Activated CD4-positive, alpha-beta T cell treated with anti-CD3 and anti-CD28 coated beads, Interleukin-2, amount 10 ng/mL, durations not matched to agents 24 days and 14 days (primary cell): ENCODE measurements around the gene HOXC6. TPM values are rescaled to one million over a fixed set of nuclear protein-coding genes. Genes with fewer than 3 reads are reported as not detected.

Experiments used
- DNase-seq: peaks from one replicate; pipeline ENCODE4 v3.0.0; 2022
- H3K27ac Mint-ChIP-seq: one replicate; pipeline ENCODE4 v1.8.0; 2022; ENCODE audit warnings: mild to moderate bottlenecking, mixed read lengths
- H3K27me3 Mint-ChIP-seq: one replicate; pipeline ENCODE4 v1.8.0; 2022; ENCODE audit warnings: mixed read lengths
- H3K36me3 Mint-ChIP-seq: one replicate; pipeline ENCODE4 v1.8.0; 2022; ENCODE audit warnings: low read depth, mild to moderate bottlenecking, mixed read lengths
- H3K4me1 Mint-ChIP-seq: one replicate; pipeline ENCODE4 v1.8.0; 2021; ENCODE audit warnings: mixed read lengths
- H3K4me3 Mint-ChIP-seq: one replicate; pipeline ENCODE4 v1.8.0; 2022; ENCODE audit warnings: mild to moderate bottlenecking, moderate library complexity, mixed read lengths
- H3K9me3 Mint-ChIP-seq: one replicate; pipeline ENCODE4 v1.8.0; 2021; ENCODE audit warnings: mixed read lengths
- intact Hi-C: fragments of 100-400 bp; cut with micrococcal nuclease; formaldehyde crosslinking; loops from one replicate; pipeline ENCODE4 v1.15.1; 2023
- total RNA-seq: library from RNA; stranded (reverse); gene quantifications from 2 replicates; pipeline ENCODE4 v1.2.3, GENCODE V29; 2022

The HOXC6 gene
- total RNA-seq, 1 donor from 2014 or later: not detected

DNA sequence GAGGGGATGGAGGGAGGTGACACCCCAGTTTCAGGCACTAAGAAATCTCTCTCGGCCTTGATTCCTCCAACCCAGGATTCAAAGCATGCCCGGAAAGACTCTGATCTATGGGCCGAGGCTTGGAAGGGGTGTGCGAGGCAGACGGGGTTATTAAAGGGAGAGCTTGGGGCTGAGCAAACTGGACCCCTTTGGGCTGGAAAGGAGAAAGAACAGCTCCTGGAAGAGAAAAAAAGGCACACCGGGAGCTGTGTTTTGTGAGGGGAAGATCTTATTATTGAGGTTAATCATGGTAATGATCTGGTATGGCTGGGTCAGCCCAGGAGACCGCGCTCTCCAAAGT is 19.7 kb downstream of the HOXC6 start:
- intact Hi-C loops: loop anchor here (2.0 kb wide), 2 partner anchors 15 to 73 kb away; partner anchors contain the start of genes HOTAIR and HOXC5
- Mint-ChIP-seq H3K27ac (no peak overlapping the region), H3K4me1 (peaks cover 18% of the 10 kb centered on the region), H3K36me3 (peaks cover 2% of the 10 kb centered on the region), H3K9me3 (no peaks in the 10 kb centered on the region), H3K4me3 (no peak overlapping the region), H3K27me3 (peaks cover 97% of the 10 kb centered on the region)
- DNase-seq: no peak

DNA sequence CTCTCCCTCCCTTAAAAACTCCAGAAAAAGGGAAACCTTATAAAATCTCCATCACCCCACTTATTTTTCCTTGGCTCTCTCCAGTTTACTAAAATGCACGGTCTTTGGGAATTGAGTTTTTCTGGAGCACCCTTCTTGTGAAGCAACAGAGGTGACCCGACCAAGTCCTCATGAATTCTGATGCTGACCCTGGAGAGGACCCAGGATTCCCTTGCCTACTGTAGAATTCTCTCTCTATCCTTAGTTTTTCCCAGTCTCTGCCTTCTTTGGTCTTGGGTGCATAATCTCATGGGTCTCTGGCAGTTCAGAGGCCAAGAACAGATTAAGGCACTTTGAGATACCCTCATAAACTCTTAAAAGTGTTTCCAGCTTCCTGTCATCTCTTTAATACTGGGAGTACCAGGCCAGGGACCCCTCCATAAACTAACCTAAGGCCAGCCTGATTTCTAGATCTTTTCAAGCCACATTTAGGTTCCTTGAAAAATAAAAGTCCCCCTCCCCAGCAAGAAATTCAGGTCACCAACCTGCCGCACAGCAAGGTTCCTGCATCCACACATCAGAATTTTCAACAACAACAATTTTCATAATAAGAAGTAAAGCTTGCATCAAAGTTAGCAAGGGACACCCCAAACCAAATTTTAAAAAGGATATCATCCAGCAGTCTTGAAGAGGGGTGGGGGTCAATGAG is 20.3 kb downstream of the HOXC6 start:
- H3K4me3 Mint-ChIP-seq: no peak overlapping the region
- H3K9me3 Mint-ChIP-seq: no peaks in the 10 kb centered on the region
- no peak overlapping the region for H3K27ac Mint-ChIP-seq
- peaks cover 21% of the 10 kb centered on the region for H3K4me1 Mint-ChIP-seq
- no peak for DNase-seq
- peaks cover 95% of the 10 kb centered on the region for H3K27me3 Mint-ChIP-seq
- intact Hi-C loops: no loop called here
- peaks cover 2% of the 10 kb centered on the region for H3K36me3 Mint-ChIP-seq

DNA sequence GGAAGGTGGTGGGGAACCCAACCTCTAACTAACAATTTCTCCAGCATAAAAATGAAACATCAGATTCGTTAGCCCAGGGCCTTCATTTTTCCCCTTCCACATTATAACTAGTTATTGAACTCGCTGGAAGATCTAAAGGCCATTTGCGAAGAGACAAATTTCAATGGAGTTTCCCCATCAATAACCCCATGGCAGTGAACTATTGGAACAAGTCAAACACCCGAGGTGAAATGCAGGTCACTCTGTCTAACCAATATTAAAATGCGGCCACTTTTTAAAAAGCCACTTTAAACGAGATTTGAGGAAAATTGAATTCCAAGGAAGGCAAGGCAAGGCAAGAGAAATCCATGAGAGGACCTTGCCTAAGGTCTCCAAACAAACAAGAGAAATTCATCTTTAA is 20.9 kb downstream of the HOXC6 start:
- Mint-ChIP-seq H3K27ac (no peak overlapping the region), H3K4me3 (no peak overlapping the region), H3K36me3 (peaks cover 2% of the 10 kb centered on the region), H3K9me3 (no peaks in the 10 kb centered on the region), H3K27me3 (peaks cover 95% of the 10 kb centered on the region), H3K4me1 (peaks cover 23% of the 10 kb centered on the region)
- intact Hi-C loops: no loop called here
- no peak for DNase-seq

DNA sequence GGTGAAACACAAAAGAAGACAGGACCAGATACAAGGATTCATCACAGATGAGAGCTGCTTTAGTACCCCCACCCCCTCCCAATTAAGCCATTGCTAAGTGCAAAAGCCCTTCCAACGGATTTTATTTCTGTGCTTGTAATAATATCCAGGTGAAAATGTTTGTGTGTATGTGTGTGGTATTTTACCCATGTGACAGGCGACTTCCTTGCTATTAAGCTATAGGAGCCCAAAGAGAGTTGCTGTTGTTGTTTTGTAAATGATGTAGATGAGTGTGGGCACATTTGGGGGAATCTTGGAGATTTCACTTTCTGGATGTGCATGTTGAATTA is 22.2 kb downstream of the HOXC6 start:
- H3K27ac Mint-ChIP-seq: no peak overlapping the region
- DNase-seq: no peak
- H3K4me1 Mint-ChIP-seq: peaks cover 24% of the 10 kb centered on the region
- H3K4me3 Mint-ChIP-seq: no peak overlapping the region
- H3K27me3 Mint-ChIP-seq: peaks cover 93% of the 10 kb centered on the region
- H3K9me3 Mint-ChIP-seq: no peaks in the 10 kb centered on the region
- intact Hi-C loops: loop anchor here (5.0 kb wide), 3 partner anchors 53 to 123 kb away; partner anchors contain the start of gene HOXC12
- H3K36me3 Mint-ChIP-seq: peaks cover 2% of the 10 kb centered on the region

DNA sequence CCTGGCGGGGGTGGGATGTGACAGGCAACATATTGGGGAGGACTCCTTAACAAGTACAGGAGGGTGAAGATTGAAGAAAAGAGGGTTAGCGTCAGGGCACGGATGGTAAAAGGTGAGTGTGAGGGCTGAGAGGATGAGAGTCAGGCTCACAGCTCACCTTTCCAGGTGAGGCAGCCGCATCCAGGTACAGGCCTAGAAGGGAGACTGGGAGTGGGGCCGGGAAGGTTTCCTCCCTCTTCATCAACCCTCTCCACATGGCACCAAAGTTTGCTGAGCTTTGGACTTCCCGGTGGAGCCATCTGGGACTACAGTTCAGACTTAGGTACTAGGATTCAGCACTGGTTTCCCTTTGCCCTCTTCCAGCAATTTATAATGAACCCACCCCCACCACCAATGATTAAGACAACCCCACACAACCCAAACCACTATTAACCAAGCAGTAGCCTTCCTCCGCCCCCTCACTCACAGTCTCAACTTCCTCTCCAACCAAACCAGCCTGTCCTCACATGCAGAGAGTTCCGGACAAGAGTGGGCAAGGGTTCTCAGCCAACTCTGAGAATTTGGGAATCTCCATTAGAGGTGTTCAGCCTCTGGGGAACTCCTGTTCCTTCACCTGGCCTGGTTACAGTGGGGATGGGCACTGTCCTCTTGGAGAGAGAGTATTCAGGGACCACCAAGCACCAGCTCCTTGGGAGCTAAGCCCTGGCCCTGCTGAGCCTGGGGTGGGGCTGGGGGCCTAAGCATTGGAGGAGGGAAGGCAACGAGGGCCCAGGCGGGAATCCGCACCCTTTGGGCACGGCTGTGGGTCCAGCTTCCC is 23.0 kb downstream of the HOXC6 start:
- intact Hi-C loops: loop anchor here (5.0 kb wide), 3 partner anchors 54 to 124 kb away; partner anchors contain the start of gene HOXC12
- Mint-ChIP-seq H3K4me1 (peaks cover 24% of the 10 kb centered on the region), H3K4me3 (no peak overlapping the region), H3K27me3 (peaks cover 94% of the 10 kb centered on the region), H3K27ac (no peak overlapping the region), H3K9me3 (no peaks in the 10 kb centered on the region), H3K36me3 (peaks cover 2% of the 10 kb centered on the region)
- no peak for DNase-seq

DNA sequence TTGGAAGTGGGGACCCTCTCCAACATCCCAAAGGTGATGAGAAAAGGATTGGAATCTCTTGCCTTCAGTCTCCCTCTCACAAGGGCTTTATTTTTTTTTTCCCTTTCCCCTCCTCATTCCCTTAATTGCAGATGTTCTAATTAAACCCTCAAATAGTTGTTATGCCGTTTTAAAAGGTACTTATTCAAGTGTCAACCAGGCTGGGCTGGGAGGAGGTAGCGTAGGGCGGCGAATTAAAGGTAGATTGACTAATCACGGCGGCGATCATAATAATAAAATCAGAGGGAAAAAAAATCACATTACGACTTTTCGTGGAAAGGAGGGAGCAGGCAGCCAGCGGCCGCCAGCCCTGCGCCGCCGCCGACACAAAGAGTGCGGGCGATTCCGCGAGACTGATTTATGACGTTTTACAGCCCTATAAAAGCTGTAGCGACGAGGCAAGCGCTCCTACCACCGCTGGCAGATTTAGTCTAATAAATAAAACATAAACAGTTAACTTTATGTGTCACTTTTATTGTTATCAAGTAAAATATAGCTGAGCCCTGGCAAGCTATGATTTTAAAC is 23.7 kb downstream of the HOXC6 start:
- Mint-ChIP-seq H3K27me3 (peaks cover 92% of the 10 kb centered on the region), H3K27ac (no peak overlapping the region), H3K9me3 (no peaks in the 10 kb centered on the region), H3K4me1 (peaks cover 24% of the 10 kb centered on the region), H3K4me3 (peak overlapping the region; percentile 5), H3K36me3 (peaks cover 2% of the 10 kb centered on the region)
- no peak for DNase-seq
- intact Hi-C loops: loop anchor here (5.0 kb wide), 3 partner anchors 55 to 125 kb away; partner anchors contain the start of gene HOXC12

DNA sequence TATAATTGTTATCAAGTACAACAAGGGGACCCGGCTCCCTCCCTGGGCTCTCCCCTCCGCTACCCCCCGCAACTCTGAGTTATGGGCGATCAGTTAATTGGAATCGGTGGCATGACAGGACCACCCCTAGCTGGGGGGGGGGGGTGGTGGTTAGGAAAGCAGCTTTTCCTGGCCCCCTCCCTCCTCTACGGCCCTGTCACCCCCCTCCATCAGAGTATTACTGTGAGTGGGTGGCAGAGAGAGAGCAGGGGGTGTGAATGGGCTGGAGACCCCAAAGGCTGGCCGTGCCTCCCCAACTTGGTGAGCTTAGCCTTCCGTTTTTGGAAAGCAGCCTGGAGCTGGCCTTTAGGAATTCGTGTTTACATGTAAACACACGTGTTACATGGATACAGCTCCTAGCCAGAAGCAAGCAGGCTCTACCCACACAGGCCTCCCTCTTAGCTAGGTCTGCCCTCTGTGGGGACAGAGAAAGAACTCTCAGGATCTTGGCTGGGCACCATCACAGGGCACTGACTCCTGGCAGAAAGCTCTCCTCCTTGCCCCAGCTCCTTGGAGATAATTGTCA is 24.3 kb downstream of the HOXC6 start:
- peaks cover 22% of the 10 kb centered on the region for H3K4me1 Mint-ChIP-seq
- peaks cover 91% of the 10 kb centered on the region for H3K27me3 Mint-ChIP-seq
- DNase-seq: no peak
- H3K9me3 Mint-ChIP-seq: no peaks in the 10 kb centered on the region
- H3K27ac Mint-ChIP-seq: peak overlapping the region; percentile 56
- intact Hi-C loops: loop anchor here (5.0 kb wide), 3 partner anchors 55 to 125 kb away; partner anchors contain the start of gene HOXC12
- peaks cover 2% of the 10 kb centered on the region for H3K36me3 Mint-ChIP-seq
- H3K4me3 Mint-ChIP-seq: peak overlapping the region; percentile 56

DNA sequence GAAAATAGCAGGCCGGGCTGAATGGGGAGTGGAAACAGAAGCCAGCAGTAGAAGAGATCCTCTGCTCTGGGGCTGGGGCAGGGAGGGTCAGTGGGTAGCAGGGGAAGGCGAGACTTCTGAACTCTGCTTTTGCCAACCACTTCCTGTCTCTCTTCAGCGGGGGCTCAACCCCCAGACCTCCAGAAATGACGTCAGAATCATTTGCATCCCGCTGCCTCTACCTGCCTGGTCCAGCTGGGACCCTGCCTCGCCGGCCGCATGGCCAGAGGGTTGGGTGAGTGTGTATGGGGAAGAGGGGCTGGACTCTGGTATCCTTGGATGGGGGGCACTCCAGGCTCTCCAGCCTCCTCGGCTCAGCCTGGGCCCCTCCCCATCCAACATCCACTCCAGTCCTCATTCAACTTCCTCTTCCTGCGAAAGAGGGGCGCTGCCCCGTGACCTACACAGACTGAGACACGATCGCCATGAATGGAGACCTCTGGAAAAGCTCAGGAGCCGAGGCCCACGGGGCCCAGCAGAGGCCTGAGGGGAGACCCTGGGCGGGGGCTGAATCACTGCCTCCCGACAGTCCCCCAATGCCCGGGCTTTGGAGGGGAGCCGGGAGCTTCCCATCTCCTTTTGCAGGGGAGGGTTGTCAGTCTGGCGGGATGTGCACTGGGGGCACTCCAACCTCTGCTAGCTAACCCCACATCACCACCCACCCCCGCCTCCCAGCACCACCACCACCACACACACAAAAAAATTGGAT is 24.9 kb downstream of the HOXC6 start:
- Mint-ChIP-seq H3K4me3 (peak overlapping the region; percentile 56), H3K36me3 (peaks cover 2% of the 10 kb centered on the region), H3K27ac (peak overlapping the region; percentile 56), H3K4me1 (peaks cover 22% of the 10 kb centered on the region), H3K27me3 (peaks cover 88% of the 10 kb centered on the region), H3K9me3 (no peaks in the 10 kb centered on the region)
- intact Hi-C loops: loop anchor here (5.0 kb wide), 3 partner anchors 56 to 126 kb away; partner anchors contain the start of gene HOXC12
- no peak for DNase-seq

DNA sequence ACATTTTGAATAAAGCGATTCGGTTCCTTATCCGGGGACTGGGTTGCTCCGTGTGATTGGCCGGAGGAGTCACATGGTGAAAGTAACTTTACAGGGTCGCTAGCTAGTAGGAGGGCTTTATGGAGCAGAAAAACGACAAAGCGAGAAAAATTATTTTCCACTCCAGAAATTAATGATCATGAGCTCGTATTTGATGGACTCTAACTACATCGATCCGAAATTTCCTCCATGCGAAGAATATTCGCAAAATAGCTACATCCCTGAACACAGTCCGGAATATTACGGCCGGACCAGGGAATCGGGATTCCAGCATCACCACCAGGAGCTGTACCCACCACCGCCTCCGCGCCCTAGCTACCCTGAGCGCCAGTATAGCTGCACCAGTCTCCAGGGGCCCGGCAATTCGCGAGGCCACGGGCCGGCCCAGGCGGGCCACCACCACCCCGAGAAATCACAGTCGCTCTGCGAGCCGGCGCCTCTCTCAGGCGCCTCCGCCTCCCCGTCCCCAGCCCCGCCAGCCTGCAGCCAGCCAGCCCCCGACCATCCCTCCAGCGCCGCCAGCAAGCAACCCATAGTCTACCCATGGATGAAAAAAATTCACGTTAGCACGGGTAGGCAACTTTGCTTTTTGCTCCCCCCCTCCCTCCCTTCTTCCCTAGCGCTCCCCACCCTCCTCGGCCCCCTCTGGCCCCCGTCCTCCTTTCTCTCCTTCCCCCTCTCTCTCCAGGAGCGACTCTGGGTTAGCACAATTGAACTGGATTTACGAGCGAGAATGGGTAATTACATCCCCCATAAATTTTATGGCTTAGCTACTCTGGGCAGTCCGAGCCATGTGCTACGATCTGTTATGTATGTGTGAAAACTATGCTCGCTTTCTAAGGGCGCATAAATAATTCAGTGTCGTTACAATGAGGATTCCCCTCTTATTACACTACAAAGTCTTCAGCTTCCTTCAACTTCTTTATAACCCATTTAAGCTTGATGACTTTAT is 25.8 kb downstream of the HOXC6 start, which contains the start of gene HOXC4:
TSS of gene HOXC4 (plus strand) at position 85 of the 991 bp plus-strand sequence. CDS start at position 173, 88 bp downstream.
- Mint-ChIP-seq H3K4me3 (peak within 1 kb of the TSS; percentile 71), H3K4me1 (peaks cover 22% of the 10 kb centered on the region), H3K27me3 (peaks cover 88% of the 10 kb centered on the region), H3K27ac (peak within 1 kb of the TSS; percentile 63), H3K9me3 (no peaks in the 10 kb centered on the region), H3K36me3 (peaks cover 2% of the 10 kb centered on the region)
- intact Hi-C loops: loop anchor here (5.0 kb wide), 3 partner anchors 57 to 127 kb away; partner anchors contain the start of gene HOXC12
- DNase-seq: no peak

DNA sequence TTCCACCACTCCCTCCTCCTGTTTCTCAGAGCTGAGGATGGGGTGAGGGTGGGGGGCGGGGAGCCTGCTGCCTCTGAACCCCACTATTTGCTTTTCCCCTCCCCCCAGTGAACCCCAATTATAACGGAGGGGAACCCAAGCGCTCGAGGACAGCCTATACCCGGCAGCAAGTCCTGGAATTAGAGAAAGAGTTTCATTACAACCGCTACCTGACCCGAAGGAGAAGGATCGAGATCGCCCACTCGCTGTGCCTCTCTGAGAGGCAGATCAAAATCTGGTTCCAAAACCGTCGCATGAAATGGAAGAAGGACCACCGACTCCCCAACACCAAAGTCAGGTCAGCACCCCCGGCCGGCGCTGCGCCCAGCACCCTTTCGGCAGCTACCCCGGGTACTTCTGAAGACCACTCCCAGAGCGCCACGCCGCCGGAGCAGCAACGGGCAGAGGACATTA is 26.5 kb downstream of the HOXC6 start:
- Mint-ChIP-seq H3K4me3 (no peak overlapping the region), H3K36me3 (peaks cover 2% of the 10 kb centered on the region), H3K27me3 (peaks cover 88% of the 10 kb centered on the region), H3K4me1 (peaks cover 23% of the 10 kb centered on the region), H3K9me3 (no peaks in the 10 kb centered on the region), H3K27ac (peak overlapping the region; percentile 45)
- DNase-seq: no peak
- intact Hi-C loops: loop anchor here (5.0 kb wide), 3 partner anchors 57 to 127 kb away; partner anchors contain the start of gene HOXC12

DNA sequence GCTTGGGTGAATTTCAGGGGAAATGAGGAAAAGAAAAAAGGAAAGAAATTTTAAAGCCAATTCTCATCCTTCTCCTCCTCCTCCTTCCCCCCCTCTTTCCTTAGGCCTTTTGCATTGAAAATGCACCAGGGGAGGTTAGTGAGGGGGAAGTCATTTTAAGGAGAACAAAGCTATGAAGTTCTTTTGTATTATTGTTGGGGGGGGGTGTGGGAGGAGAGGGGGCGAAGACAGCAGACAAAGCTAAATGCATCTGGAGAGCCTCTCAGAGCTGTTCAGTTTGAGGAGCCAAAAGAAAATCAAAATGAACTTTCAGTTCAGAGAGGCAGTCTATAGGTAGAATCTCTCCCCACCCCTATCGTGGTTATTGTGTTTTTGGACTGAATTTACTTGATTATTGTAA is 27.3 kb downstream of the HOXC6 start:
- DNase-seq: no peak
- Mint-ChIP-seq H3K27ac (no peak overlapping the region), H3K27me3 (peaks cover 86% of the 10 kb centered on the region), H3K4me3 (no peak overlapping the region), H3K36me3 (peaks cover 2% of the 10 kb centered on the region), H3K4me1 (peaks cover 19% of the 10 kb centered on the region), H3K9me3 (no peaks in the 10 kb centered on the region)
- intact Hi-C loops: no loop called here

DNA sequence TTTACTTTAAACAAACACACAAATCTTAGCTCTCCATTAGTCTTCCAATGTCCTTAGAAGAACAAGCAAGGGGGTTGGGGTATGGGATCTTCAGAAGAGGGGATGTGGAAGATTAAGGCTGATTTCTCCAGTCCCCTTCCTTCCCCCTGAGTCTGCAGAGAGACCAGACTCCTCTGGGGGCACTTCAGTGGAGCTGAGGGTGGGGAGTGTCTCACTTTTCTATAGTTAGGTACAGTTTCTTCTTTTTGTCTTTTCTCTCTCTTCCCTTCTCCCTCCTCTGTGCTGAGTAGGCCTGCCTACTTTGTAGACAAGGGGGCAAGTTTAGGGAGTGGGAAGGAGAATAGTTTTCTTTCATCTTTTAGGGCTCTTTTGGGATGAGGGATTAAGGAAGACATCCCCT is 27.9 kb downstream of the HOXC6 start:
- Mint-ChIP-seq H3K36me3 (peaks cover 2% of the 10 kb centered on the region), H3K4me3 (no peak overlapping the region), H3K4me1 (peaks cover 19% of the 10 kb centered on the region), H3K27ac (no peak overlapping the region), H3K27me3 (peaks cover 86% of the 10 kb centered on the region), H3K9me3 (no peaks in the 10 kb centered on the region)
- no peak for DNase-seq
- intact Hi-C loops: no loop called here
